Activated CD8-positive, alpha-beta T cell treated with anti-CD3 and anti-CD28 coated beads for 36 hours (primary cell): ENCODE measurements around the gene PPFIBP2. TPM values are rescaled to one million over a fixed set of nuclear protein-coding genes. Genes with fewer than 3 reads are reported as not detected.

Source experiments
- ATAC-seq: fragments of 200-7000 bp; cut with Tn5 transposase; one replicate; pipeline ENCODE4 v1.10.0; 2021; ENCODE audit warnings: mild to moderate bottlenecking, moderate library complexity
- CTCF ChIA-PET: fragments of 350-600 bp; sonication (Branson Sonifier 250); formaldehyde crosslinking; loops from one replicate; lab custom pipeline; 2021; ENCODE audit warnings: antibody characterized with exemption; lab: Charles Lee
- POLR2A ChIA-PET: fragments of 350-600 bp; sonication (Branson Sonifier 250); formaldehyde crosslinking; loops from one replicate; lab custom pipeline; 2021; ENCODE audit warnings: antibody characterized with exemption; lab: Charles Lee
- DNase-seq: peaks from one replicate; pipeline ENCODE4 v3.0.0-alpha.2; 2020
- H3K27ac Mint-ChIP-seq: one replicate; pipeline ENCODE4 v1.8.0; 2021; ENCODE audit warnings: mild to moderate bottlenecking, mixed read lengths
- H3K27me3 Mint-ChIP-seq: one replicate; pipeline ENCODE4 v1.8.0; 2021; ENCODE audit warnings: mixed read lengths
- H3K36me3 Mint-ChIP-seq: one replicate; pipeline ENCODE4 v1.8.0; 2021; ENCODE audit warnings: low read depth, mixed read lengths
- H3K4me1 Mint-ChIP-seq: one replicate; pipeline ENCODE4 v1.8.0; 2021; ENCODE audit warnings: low read depth, mixed read lengths
- H3K4me3 Mint-ChIP-seq: one replicate; pipeline ENCODE4 v1.8.0; 2021; ENCODE audit warnings: mild to moderate bottlenecking, moderate library complexity, mixed read lengths
- H3K9me3 Mint-ChIP-seq: one replicate; pipeline ENCODE4 v1.8.0; 2021; ENCODE audit warnings: mixed read lengths
- intact Hi-C: fragments of 100-400 bp; cut with micrococcal nuclease; formaldehyde crosslinking; loops from one replicate; pipeline ENCODE4 v1.10.0; 2022
- total RNA-seq, 2 experiments: library from RNA; stranded (reverse); gene quantifications; one replicate each; pipeline ENCODE4 v1.2.3, GENCODE V29; 2021
- TF ChIP-seq, protein P1 (sequence below): fragments of 200-600 bp; IDR thresholded peaks from one replicate; pipeline ENCODE4 v1.8.0; 2022; ENCODE audit warnings: antibody characterized with exemption, mild to moderate bottlenecking

PPFIBP2 gene
- total RNA-seq, 2 experiments from 2014 or later = 13.3 to 14.2 TPM

DNA sequence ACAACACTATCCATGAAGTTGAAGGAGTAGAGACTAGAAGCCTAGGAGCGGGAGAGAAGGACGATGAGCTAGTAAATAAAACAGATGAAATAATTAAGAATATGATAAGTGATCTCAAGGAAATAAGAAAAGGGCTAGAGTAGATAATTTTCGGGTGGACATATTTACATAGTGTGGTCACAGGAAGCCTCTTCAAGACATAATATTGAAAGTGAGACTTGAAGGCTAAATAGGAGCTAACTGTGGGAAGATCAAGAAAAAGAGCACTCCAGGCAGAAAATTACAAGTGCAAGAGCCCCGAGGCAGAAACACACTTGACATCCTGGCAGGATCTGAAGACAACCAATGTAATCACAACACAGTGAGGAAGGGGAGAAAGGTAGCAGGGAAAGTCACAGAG, 11.9 kb upstream of the PPFIBP2 start:
- DNase-seq (no peak), ATAC-seq (no peak)
- TF ChIP-seq, protein P1, sequence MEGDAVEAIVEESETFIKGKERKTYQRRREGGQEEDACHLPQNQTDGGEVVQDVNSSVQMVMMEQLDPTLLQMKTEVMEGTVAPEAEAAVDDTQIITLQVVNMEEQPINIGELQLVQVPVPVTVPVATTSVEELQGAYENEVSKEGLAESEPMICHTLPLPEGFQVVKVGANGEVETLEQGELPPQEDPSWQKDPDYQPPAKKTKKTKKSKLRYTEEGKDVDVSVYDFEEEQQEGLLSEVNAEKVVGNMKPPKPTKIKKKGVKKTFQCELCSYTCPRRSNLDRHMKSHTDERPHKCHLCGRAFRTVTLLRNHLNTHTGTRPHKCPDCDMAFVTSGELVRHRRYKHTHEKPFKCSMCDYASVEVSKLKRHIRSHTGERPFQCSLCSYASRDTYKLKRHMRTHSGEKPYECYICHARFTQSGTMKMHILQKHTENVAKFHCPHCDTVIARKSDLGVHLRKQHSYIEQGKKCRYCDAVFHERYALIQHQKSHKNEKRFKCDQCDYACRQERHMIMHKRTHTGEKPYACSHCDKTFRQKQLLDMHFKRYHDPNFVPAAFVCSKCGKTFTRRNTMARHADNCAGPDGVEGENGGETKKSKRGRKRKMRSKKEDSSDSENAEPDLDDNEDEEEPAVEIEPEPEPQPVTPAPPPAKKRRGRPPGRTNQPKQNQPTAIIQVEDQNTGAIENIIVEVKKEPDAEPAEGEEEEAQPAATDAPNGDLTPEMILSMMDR = no peak
- CTCF ChIA-PET = interaction anchor here (1.0 kb wide), 1 partner anchor 10 kb away, joined by 3 read pairs; no protein-coding TSS in a partner anchor
- no peak overlapping the region for H3K4me3 Mint-ChIP-seq
- no peak overlapping the region for H3K27ac Mint-ChIP-seq
- H3K9me3 Mint-ChIP-seq = no peaks in the 10 kb centered on the region
- no peaks in the 10 kb centered on the region for H3K4me1 Mint-ChIP-seq
- intact Hi-C loops = no loop called here
- H3K36me3 Mint-ChIP-seq = no peaks in the 10 kb centered on the region
- POLR2A ChIA-PET = no interaction called here
- peaks cover 2% of the 10 kb centered on the region for H3K27me3 Mint-ChIP-seq

DNA sequence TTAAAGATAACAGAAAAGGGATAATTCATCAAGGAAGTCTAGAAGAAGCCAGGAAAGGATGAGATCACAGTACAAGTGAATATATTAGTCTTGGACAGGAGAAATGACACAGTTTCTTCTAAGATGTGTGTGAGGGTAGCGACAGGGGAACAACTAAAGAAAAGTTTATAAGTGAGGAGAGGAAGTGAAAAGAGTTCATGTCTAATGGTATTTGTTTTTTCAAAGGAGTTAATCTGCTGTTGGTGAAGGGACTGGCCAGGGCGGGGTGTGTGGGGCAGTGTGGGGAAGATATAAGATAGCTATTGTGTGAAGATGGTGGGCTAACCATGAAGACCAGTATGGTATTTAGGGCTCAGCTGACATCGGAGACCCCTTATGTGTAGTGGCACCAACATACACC, 7.6 kb upstream of the PPFIBP2 start:
- intact Hi-C loops = no loop called here
- no peaks in the 10 kb centered on the region for H3K36me3 Mint-ChIP-seq
- ChIA-PET POLR2A (no interaction called here), CTCF (no interaction called here)
- TF ChIP-seq, protein P1 = no peak
- ATAC-seq (no peak), DNase-seq (no peak)
- no peaks in the 10 kb centered on the region for H3K9me3 Mint-ChIP-seq
- H3K27me3 Mint-ChIP-seq = no peaks in the 10 kb centered on the region
- H3K27ac Mint-ChIP-seq = no peak overlapping the region
- H3K4me3 Mint-ChIP-seq = no peak overlapping the region
- no peaks in the 10 kb centered on the region for H3K4me1 Mint-ChIP-seq

DNA sequence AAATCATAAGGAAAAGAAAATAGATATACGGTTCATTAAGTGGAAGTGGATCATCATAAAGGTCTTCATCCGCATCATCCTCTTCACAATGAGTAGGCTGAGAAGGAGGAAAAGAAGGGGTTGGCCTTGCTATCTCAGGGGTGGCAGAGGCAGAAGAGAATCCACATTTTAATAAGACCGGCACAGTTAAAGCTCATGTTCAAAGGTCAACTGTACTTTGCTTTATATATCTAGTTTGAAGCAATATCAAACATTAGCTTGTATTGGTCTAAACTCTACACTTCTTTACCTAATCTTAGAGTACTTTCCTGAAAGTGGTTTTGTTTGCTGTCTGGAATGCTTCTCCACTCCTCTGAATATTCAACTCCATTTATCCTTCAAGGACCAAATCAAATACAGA, 5.7 kb upstream of the PPFIBP2 start:
- Mint-ChIP-seq H3K9me3 (no peaks in the 10 kb centered on the region), H3K36me3 (no peaks in the 10 kb centered on the region), H3K27ac (no peak overlapping the region), H3K4me3 (no peak overlapping the region), H3K27me3 (no peaks in the 10 kb centered on the region), H3K4me1 (peaks cover 10% of the 10 kb centered on the region)
- TF ChIP-seq, protein P1 = no peak
- intact Hi-C loops = no loop called here
- ATAC-seq (no peak), DNase-seq (no peak)
- CTCF ChIA-PET = no interaction called here
- POLR2A ChIA-PET = no interaction called here

DNA sequence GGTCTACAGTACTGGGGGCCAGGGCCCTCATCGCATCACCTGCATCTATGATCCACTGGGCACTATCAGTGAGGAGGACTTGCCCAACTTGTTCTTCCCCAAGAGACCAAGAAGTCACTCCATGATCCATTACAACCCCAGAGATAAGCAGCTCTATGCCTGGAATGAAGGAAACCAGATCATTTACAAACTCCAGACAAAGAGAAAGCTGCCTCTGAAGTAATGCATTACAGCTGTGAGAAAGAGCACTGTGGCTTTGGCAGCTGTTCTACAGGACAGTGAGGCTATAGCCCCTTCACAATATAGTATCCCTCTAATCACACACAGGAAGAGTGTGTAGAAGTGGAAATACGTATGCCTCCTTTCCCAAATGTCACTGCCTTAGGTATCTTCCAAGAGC, 3.8 kb upstream of the PPFIBP2 start:
- intact Hi-C loops = loop anchor here (10.0 kb wide), 1 partner anchor 185 kb away; no protein-coding TSS in a partner anchor
- DNase-seq = no peak
- Mint-ChIP-seq H3K36me3 (no peaks in the 10 kb centered on the region), H3K9me3 (no peaks in the 10 kb centered on the region), H3K4me1 (peaks cover 15% of the 10 kb centered on the region), H3K27me3 (no peaks in the 10 kb centered on the region), H3K27ac (no peak overlapping the region), H3K4me3 (no peak overlapping the region)
- ATAC-seq = no peak
- ChIA-PET POLR2A (no interaction called here), CTCF (interaction anchor here (0.8 to 1.2 kb wide), 3 partner anchors 12 to 61 kb away, joined by 3 to 5 read pairs (median 4); no protein-coding TSS in a partner anchor)
- TF ChIP-seq, protein P1 = no peak

DNA sequence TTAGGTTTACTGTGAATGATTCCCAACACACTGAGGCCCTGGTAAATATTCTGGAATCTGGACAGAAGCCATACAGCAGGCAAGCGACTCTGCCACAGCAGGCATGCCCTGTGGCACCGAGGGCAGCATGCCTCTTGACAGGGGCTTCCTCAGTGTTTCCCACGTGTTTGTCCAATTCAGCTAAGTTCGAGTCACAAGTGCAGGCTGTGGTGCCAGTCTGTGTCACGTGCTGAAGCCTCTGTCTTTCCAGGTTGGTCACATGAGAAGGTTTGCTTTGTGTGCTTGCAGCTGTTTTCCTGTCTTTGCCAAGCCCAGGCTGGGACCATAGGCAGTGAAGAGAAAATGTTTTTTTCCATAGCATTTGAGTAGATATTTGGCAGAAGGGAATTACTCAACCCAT, 2.4 kb upstream of the PPFIBP2 start:
- TF ChIP-seq, protein P1 = no peak
- ATAC-seq = no peak
- peaks cover 4% of the 10 kb centered on the region for H3K27me3 Mint-ChIP-seq
- no peaks in the 10 kb centered on the region for H3K9me3 Mint-ChIP-seq
- ChIA-PET POLR2A (no interaction called here), CTCF (interaction anchor here (1.0 to 2.5 kb wide), 3 partner anchors 19 to 91 kb away, joined by 3 to 7 read pairs (median 3); no protein-coding TSS in a partner anchor)
- no peak overlapping the region for H3K27ac Mint-ChIP-seq
- intact Hi-C loops = loop anchor here (10.0 kb wide), 1 partner anchor 183 kb away; no protein-coding TSS in a partner anchor
- H3K4me1 Mint-ChIP-seq = peaks cover 25% of the 10 kb centered on the region
- no peak for DNase-seq
- no peak overlapping the region for H3K4me3 Mint-ChIP-seq
- H3K36me3 Mint-ChIP-seq = no peaks in the 10 kb centered on the region
